H9 (cell line): ENCODE data around the gene MPG. TPM values are rescaled to one million over a fixed set of nuclear protein-coding genes. Genes with fewer than 3 reads are reported as not detected.
A peak's percentile ranks its signal among the peaks of the same experiment; 100 is the strongest.

Source experiments
- DNase-seq: peaks from one replicate; pipeline ENCODE4 v3.0.0-alpha.2; 2017
- H2AFZ ChIP-seq: one replicate; pipeline ENCODE4 v1.6.1; 2013; ENCODE audit warnings: mild to moderate bottlenecking, low read length, control low read depth, moderate library complexity
- H2AK5ac ChIP-seq: 2 replicates; pipeline ENCODE4 v1.6.1; 2013; ENCODE audit warnings: low read length, control low read depth, mixed read lengths; ENCODE audit not compliant: insufficient read length
- H2BK120ac ChIP-seq: one replicate; pipeline ENCODE4 v1.6.1; 2013; ENCODE audit warnings: low read depth, mild to moderate bottlenecking, low read length, control low read depth, inconsistent platforms; ENCODE audit not compliant: poor library complexity, severe bottlenecking
- H2BK12ac ChIP-seq: 2 replicates; pipeline ENCODE4 v1.6.1; 2013; ENCODE audit warnings: low read length, control low read depth, mixed read lengths, low read depth; ENCODE audit not compliant: insufficient read length
- H2BK15ac ChIP-seq: 2 replicates; pipeline ENCODE4 v1.6.1; 2013; ENCODE audit warnings: low read depth, low read length, control low read depth
- H2BK20ac ChIP-seq: one replicate; pipeline ENCODE4 v1.6.1; 2013; ENCODE audit warnings: low read depth, mild to moderate bottlenecking, low read length, control low read depth, inconsistent platforms; ENCODE audit not compliant: poor library complexity, severe bottlenecking
- H2BK5ac ChIP-seq: 2 replicates; pipeline ENCODE4 v1.6.1; 2013; ENCODE audit warnings: low read length, control low read depth, mixed read lengths; ENCODE audit not compliant: insufficient read length
- H3K14ac ChIP-seq: 2 replicates; pipeline ENCODE4 v1.6.1; 2013; ENCODE audit warnings: low read length, control low read depth; ENCODE audit not compliant: insufficient read depth
- H3K18ac ChIP-seq: 2 replicates; pipeline ENCODE4 v1.6.1; 2013; ENCODE audit warnings: low read depth, mild to moderate bottlenecking, mixed read lengths, low read length, control low read depth; ENCODE audit not compliant: insufficient read length
- H3K23ac ChIP-seq: 2 replicates; pipeline ENCODE4 v1.6.1; 2013; ENCODE audit warnings: low read length, control low read depth, mixed read lengths, low read depth; ENCODE audit not compliant: insufficient read length
- H3K23me2 ChIP-seq: 2 replicates; pipeline ENCODE4 v1.6.1; 2013; ENCODE audit warnings: low read depth, mild to moderate bottlenecking, mixed read lengths, low read length, control low read depth; ENCODE audit not compliant: insufficient read length, poor library complexity, severe bottlenecking
- H3K27ac ChIP-seq: 2 replicates; pipeline ENCODE4 v1.5.1; 2013; ENCODE audit warnings: low read length, control low read depth, mixed read lengths, low read depth; ENCODE audit not compliant: insufficient read length
- H3K27me3 ChIP-seq: 2 replicates; pipeline ENCODE4 v1.6.1; 2013; ENCODE audit warnings: low read length, control low read depth, inconsistent platforms; ENCODE audit not compliant: insufficient read depth
- H3K4ac ChIP-seq: 2 replicates; pipeline ENCODE4 v1.6.1; 2013; ENCODE audit warnings: low read depth, mild to moderate bottlenecking, control low read depth, inconsistent platforms, low read length, moderate library complexity
- H3K4me1 ChIP-seq: 2 replicates; pipeline ENCODE4 v1.6.1; 2013; ENCODE audit warnings: low read length, control low read depth, inconsistent platforms; ENCODE audit not compliant: insufficient read depth
- H3K4me2 ChIP-seq: 2 replicates; pipeline ENCODE4 v1.6.1; 2013; ENCODE audit warnings: low read length, control low read depth, mixed read lengths; ENCODE audit not compliant: insufficient read length, insufficient read depth
- H3K56ac ChIP-seq: 2 replicates; pipeline ENCODE4 v1.6.1; 2013; ENCODE audit warnings: low read depth, mild to moderate bottlenecking, mixed read lengths, low read length, control low read depth; ENCODE audit not compliant: insufficient read length
- H3K79me1 ChIP-seq: 2 replicates; pipeline ENCODE4 v1.6.1; 2013; ENCODE audit warnings: low read depth, mild to moderate bottlenecking, moderate library complexity, low read length, control low read depth, inconsistent platforms; ENCODE audit not compliant: insufficient read depth, poor library complexity, severe bottlenecking
- H3K79me2 ChIP-seq: 2 replicates; pipeline ENCODE4 v1.6.1; 2013; ENCODE audit warnings: low read length, control low read depth, inconsistent platforms; ENCODE audit not compliant: insufficient read depth
- H3K9ac ChIP-seq: 2 replicates; pipeline ENCODE4 v1.6.1; 2013; ENCODE audit warnings: low read length, control low read depth, mixed read lengths; ENCODE audit not compliant: insufficient read length; ENCODE audit errors: extremely low read depth
- H3K9me3 ChIP-seq: one replicate; pipeline ENCODE4 v1.6.1; 2013; ENCODE audit warnings: low read depth, low read length, inconsistent platforms; ENCODE audit not compliant: control insufficient read depth
- H3T11ph ChIP-seq: one replicate; pipeline ENCODE4 v1.6.1; 2013; ENCODE audit warnings: mild to moderate bottlenecking, low read length, control low read depth, inconsistent platforms
- H4K20me1 ChIP-seq: one replicate; pipeline ENCODE4 v1.6.1; 2013; ENCODE audit not compliant: control insufficient read depth, insufficient read length, insufficient read depth
- H4K5ac ChIP-seq: 2 replicates; pipeline ENCODE4 v1.6.1; 2013; ENCODE audit warnings: low read depth, mild to moderate bottlenecking, mixed read lengths, low read length, control low read depth; ENCODE audit not compliant: insufficient read length
- H4K8ac ChIP-seq: replicated peaks from 2 replicates; pipeline ENCODE4 v1.6.1; 2013; ENCODE audit warnings: low read length, control low read depth, mixed read lengths, low read depth; ENCODE audit not compliant: insufficient read length
- H4K91ac ChIP-seq: 2 replicates; pipeline ENCODE4 v1.6.1; 2013; ENCODE audit warnings: low read depth, mild to moderate bottlenecking, moderate library complexity, mixed read lengths, low read length, control low read depth; ENCODE audit not compliant: insufficient read length
- H3K27ac Mint-ChIP-seq, 3 experiments: 2 replicates in 2 of 3; 3 replicates in 1 of 3; pipeline ENCODE4 v1.8.0; 2020 to 2021; ENCODE audit warnings: mixed read lengths in 3 of 3, mild to moderate bottlenecking in 1 of 3, moderate library complexity in 1 of 3
- H3K27me3 Mint-ChIP-seq: 2 replicates; pipeline ENCODE4 v1.8.0; 2021; ENCODE audit warnings: low read depth, mild to moderate bottlenecking, moderate library complexity, mixed read lengths
- H3K36me3 Mint-ChIP-seq, 3 experiments: 2 replicates in 2 of 3; 3 replicates in 1 of 3; pipeline ENCODE4 v1.8.0; 2020 to 2021; ENCODE audit warnings: low read depth in 3 of 3, mixed read lengths in 3 of 3; ENCODE audit not compliant: insufficient read depth in 1 of 3
- H3K4me1 Mint-ChIP-seq, 2 experiments: 2 replicates each; pipeline ENCODE4 v1.8.0; 2020; ENCODE audit warnings: mixed read lengths in 2 of 2
- H3K4me3 Mint-ChIP-seq, 2 experiments: 2 replicates in 1 of 2; 3 replicates in 1 of 2; pipeline ENCODE4 v1.8.0; 2020 to 2021; ENCODE audit warnings: mild to moderate bottlenecking in 2 of 2, mixed read lengths in 2 of 2, moderate library complexity in 1 of 2
- H3K9me3 Mint-ChIP-seq, 2 experiments: 2 replicates in 1 of 2; 3 replicates in 1 of 2; pipeline ENCODE4 v1.8.0; 2020; ENCODE audit warnings: mild to moderate bottlenecking in 2 of 2, mixed read lengths in 2 of 2, moderate library complexity in 1 of 2
- WGBS: extraction: QIAGEN DNeasy Blood & Tissue Kit; methylation state at CpG from one replicate; pipeline ENCODE4 v1.1.7; 2013; ENCODE audit warnings: missing lambda C conversion rate, low lambda C conversion rate, mixed read lengths; ENCODE audit not compliant: insufficient read length; ENCODE audit errors: extremely low coverage; 5-methylcytosine and 5-hydroxymethylcytosine counted together
- total RNA-seq: library from RNA; stranded (reverse); gene quantifications from 2 replicates; pipeline ENCODE4 v1.2.1, GENCODE V29; 2021
- TF ChIP-seq, protein P1 (sequence below): fragments of 200-600 bp; sonication (generic); conservative IDR thresholded peaks from 3 replicates; pipeline ENCODE4 v1.8.0; 2021; ENCODE audit warnings: antibody characterized with exemption, mild to moderate bottlenecking

Gene MPG
- total RNA-seq, 1 experiment from 2014 or later: 39.1 TPM

DNA sequence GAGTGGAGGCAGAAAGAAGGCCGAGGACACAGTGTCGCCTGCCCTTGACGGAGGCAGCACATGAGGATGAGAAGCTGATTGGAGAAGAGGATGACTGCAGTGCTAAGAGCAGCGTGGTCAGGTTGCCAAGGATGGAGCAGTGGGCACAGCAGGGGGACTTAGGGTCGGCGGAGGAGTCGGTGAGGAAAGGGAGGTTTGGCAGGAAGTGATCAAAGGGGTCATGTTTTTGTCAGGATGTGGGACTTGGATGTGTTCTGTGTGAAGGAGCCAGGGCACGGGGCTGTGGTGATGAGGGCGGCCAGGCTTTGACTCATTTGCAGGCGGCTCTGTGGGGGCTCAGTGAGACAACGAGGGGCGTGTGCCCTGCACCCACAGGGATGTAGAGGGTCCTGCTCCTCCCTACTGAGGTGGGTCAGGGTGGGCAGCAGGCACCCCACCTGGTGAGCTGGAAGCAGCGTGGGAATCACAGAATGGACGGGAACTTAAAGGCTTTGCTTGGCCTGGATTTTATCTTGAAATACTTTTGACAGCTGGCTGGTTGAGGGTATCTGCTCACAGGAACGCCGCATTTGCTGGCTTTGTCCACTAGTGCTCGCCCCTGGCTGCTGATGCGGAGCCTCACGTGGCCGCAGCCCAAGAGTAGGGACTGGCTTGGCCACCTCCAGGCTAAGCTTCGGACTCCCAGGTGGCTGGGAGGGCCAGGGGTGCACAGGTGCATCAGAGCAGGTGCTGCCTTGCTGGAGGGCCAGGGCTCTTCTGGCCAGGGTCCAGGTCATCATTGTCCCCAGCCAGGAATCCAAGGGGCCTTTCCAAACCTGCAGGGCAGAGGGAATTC, 6.0 kb downstream of the MPG start:
- H3K4me1 ChIP-seq: no peaks in the 10 kb centered on the region
- no peak overlapping the region for H2BK20ac ChIP-seq
- H2AFZ ChIP-seq: no peak overlapping the region
- H3K23me2 ChIP-seq: peaks cover 2% of the 10 kb centered on the region
- H2BK5ac ChIP-seq: no peak overlapping the region
- no peak overlapping the region for H2BK15ac ChIP-seq
- TF ChIP-seq, protein P1, sequence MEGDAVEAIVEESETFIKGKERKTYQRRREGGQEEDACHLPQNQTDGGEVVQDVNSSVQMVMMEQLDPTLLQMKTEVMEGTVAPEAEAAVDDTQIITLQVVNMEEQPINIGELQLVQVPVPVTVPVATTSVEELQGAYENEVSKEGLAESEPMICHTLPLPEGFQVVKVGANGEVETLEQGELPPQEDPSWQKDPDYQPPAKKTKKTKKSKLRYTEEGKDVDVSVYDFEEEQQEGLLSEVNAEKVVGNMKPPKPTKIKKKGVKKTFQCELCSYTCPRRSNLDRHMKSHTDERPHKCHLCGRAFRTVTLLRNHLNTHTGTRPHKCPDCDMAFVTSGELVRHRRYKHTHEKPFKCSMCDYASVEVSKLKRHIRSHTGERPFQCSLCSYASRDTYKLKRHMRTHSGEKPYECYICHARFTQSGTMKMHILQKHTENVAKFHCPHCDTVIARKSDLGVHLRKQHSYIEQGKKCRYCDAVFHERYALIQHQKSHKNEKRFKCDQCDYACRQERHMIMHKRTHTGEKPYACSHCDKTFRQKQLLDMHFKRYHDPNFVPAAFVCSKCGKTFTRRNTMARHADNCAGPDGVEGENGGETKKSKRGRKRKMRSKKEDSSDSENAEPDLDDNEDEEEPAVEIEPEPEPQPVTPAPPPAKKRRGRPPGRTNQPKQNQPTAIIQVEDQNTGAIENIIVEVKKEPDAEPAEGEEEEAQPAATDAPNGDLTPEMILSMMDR: no peak
- H4K20me1 ChIP-seq: peaks cover 5% of the 10 kb centered on the region
- H2BK12ac ChIP-seq: no peak overlapping the region
- no peak overlapping the region for H4K8ac ChIP-seq
- Mint-ChIP-seq H3K27ac (peak overlapping the region in 2 of 3 experiments; percentile 34 to 77; a peak in 4 of 7 replicates), H3K4me3 (peak overlapping the region in 1 of 2 experiments; percentile 18; a peak in 1 of 5 replicates), H3K9me3 (no peaks in the 10 kb centered on the region), H3K27me3 (no peaks in the 10 kb centered on the region; the same call in 1 of the 2 replicates), H3K36me3 (peaks cover 8 to 49% (median 37%) of the 10 kb centered on the region in 3 experiments; a peak in 6 of 7 replicates), H3K4me1 (peaks cover 8% of the 10 kb centered on the region in 2 experiments)
- H2BK120ac ChIP-seq: no peak overlapping the region
- no peak overlapping the region for H3K9ac ChIP-seq
- H3K4me2 ChIP-seq: no peak overlapping the region
- no peak overlapping the region for H4K5ac ChIP-seq
- WGBS: no CpG with 5 or more reads among the region's 21 CpGs
- H3K23ac ChIP-seq: no peak overlapping the region
- H3K56ac ChIP-seq: no peak overlapping the region
- H3K27ac ChIP-seq: no peak overlapping the region
- H3K18ac ChIP-seq: no peak overlapping the region
- H2AK5ac ChIP-seq: no peak overlapping the region
- no peak overlapping the region for H3K14ac ChIP-seq
- H4K91ac ChIP-seq: no peak overlapping the region
- H3T11ph ChIP-seq: no peak overlapping the region
- no peak for DNase-seq
- H3K27me3 ChIP-seq: no peaks in the 10 kb centered on the region
- H3K9me3 ChIP-seq: no peaks in the 10 kb centered on the region
- H3K79me1 ChIP-seq: no peaks in the 10 kb centered on the region
- no peak overlapping the region for H3K4ac ChIP-seq
- H3K79me2 ChIP-seq: no peaks in the 10 kb centered on the region
